Neural cell (in vitro differentiated cells): Measurements from ENCODE around the gene GLT1D1. TPM values are rescaled to one million over a fixed set of nuclear protein-coding genes. Genes with fewer than 3 reads are reported as not detected.

Experiments used
- H2AFZ ChIP-seq: fragments of 200-600, 300-800 bp; sonication (generic), shearing (Covaris generic); 2 replicates; pipeline ENCODE4 v1.6.0; 2014; ENCODE audit warnings: low read depth, mild to moderate bottlenecking, antibody characterized with exemption, low read length, moderate library complexity
- H3F3A ChIP-seq: fragments of 200-600 bp; shearing (Covaris generic); 2 replicates; pipeline ENCODE4 v1.6.1; 2016; ENCODE audit warnings: mild to moderate bottlenecking, moderate library complexity, mixed read lengths, antibody characterized with exemption, low read length; ENCODE audit not compliant: insufficient read depth, poor library complexity, severe bottlenecking
- H3K27ac ChIP-seq: fragments of 200-600, 300-800 bp; sonication (generic), shearing (Covaris generic); 2 replicates; pipeline ENCODE4 v1.5.1; 2014; ENCODE audit warnings: mild to moderate bottlenecking, low read length, moderate library complexity
- H3K27me3 ChIP-seq: fragments of 300-800, 200-600 bp; sonication (generic), shearing (Covaris generic); 2 replicates; pipeline ENCODE4 v1.6.0; 2014; ENCODE audit warnings: mild to moderate bottlenecking, low read depth, low read length, moderate library complexity; ENCODE audit not compliant: insufficient read depth
- H3K36me3 ChIP-seq: fragments of 300-800, 200-600 bp; sonication (generic), shearing (Covaris generic); 2 replicates; pipeline ENCODE4 v1.5.1; 2014; ENCODE audit warnings: mild to moderate bottlenecking, antibody characterized with exemption, low read length, moderate library complexity; ENCODE audit not compliant: insufficient read depth
- H3K4me2 ChIP-seq: fragments of 300-800, 200-600 bp; sonication (generic), shearing (Covaris generic); 2 replicates; pipeline ENCODE4 v1.6.0; 2014; ENCODE audit warnings: mild to moderate bottlenecking, low read length
- H3K4me3 ChIP-seq: fragments of 300-800, 200-600 bp; sonication (generic), shearing (Covaris generic); 2 replicates; pipeline ENCODE4 v1.5.1; 2014; ENCODE audit warnings: mild to moderate bottlenecking, low read length, moderate library complexity
- H3K79me2 ChIP-seq: fragments of 200-600 bp; shearing (Covaris generic); replicated peaks from 2 replicates; pipeline ENCODE4 v1.6.0; 2014; ENCODE audit warnings: mild to moderate bottlenecking, low read length, moderate library complexity; ENCODE audit not compliant: insufficient read depth
- H3K9ac ChIP-seq: fragments of 300-800, 200-600 bp; sonication (generic), shearing (Covaris generic); 2 replicates; pipeline ENCODE4 v1.6.1; 2016; ENCODE audit warnings: mild to moderate bottlenecking, low read length, mixed read lengths
- H3K9me2 ChIP-seq: fragments of 200-600 bp; shearing (Covaris generic); 2 replicates; pipeline ENCODE4 v1.6.1; 2016; ENCODE audit warnings: mild to moderate bottlenecking, low read length, mixed read lengths; ENCODE audit not compliant: insufficient read depth
- H3K9me3 ChIP-seq: fragments of 200-600, 300-800 bp; sonication (generic), shearing (Covaris generic); 2 replicates; pipeline ENCODE4 v1.6.1; 2016; ENCODE audit warnings: mild to moderate bottlenecking, mixed run types, low read length, moderate library complexity, mixed read lengths
- H4K20me1 ChIP-seq: fragments of 200-600 bp; shearing (Covaris generic); 2 replicates; pipeline ENCODE4 v1.6.1; 2016; ENCODE audit warnings: mild to moderate bottlenecking, mixed run types; ENCODE audit not compliant: insufficient read depth
- CTCF ChIP-seq: fragments of 450-650 bp; IDR thresholded peaks from 2 replicates; pipeline ENCODE4 v1.5.1; 2014; ENCODE audit warnings: antibody characterized with exemption, mild to moderate bottlenecking, moderate library complexity; ENCODE audit not compliant: poor library complexity, severe bottlenecking
- EP300 ChIP-seq: fragments of 450-650 bp; conservative IDR thresholded peaks from 2 replicates; pipeline ENCODE4 v1.6.1; 2014; ENCODE audit warnings: antibody characterized with exemption, mild to moderate bottlenecking, moderate library complexity; ENCODE audit not compliant: poor library complexity, severe bottlenecking
- EZH2 ChIP-seq: fragments of 200-600, 300-800 bp; shearing (Covaris generic), sonication (generic); IDR thresholded peaks from 2 replicates; pipeline ENCODE4 v1.6.1; 2014; ENCODE audit warnings: antibody characterized with exemption, low read length, borderline replicate concordance, mild to moderate bottlenecking; ENCODE audit not compliant: insufficient read depth, poor library complexity, severe bottlenecking
- MXI1 ChIP-seq: fragments of 450-650 bp; conservative IDR thresholded peaks from 2 replicates; pipeline ENCODE4 v1.6.1; 2014; ENCODE audit warnings: antibody characterized with exemption, mild to moderate bottlenecking; ENCODE audit not compliant: poor library complexity, severe bottlenecking
- POLR2AphosphoS5 ChIP-seq: IDR thresholded peaks from 2 replicates; pipeline ENCODE4 v1.6.1; 2012
- RAD21 ChIP-seq: fragments of 450-650 bp; conservative IDR thresholded peaks from 2 replicates; pipeline ENCODE4 v1.6.1; 2014; ENCODE audit warnings: antibody characterized with exemption, mild to moderate bottlenecking, moderate library complexity
- SMC3 ChIP-seq: fragments of 450-650 bp; conservative IDR thresholded peaks from 2 replicates; pipeline ENCODE4 v1.6.1; 2014; ENCODE audit warnings: antibody characterized with exemption, mild to moderate bottlenecking, moderate library complexity; ENCODE audit not compliant: poor library complexity
- TAF1 ChIP-seq: IDR thresholded peaks from 2 replicates; pipeline ENCODE4 v1.6.1; 2012; ENCODE audit warnings: low read depth
- polyA plus RNA-seq: library from polyadenylated mRNA; depleted of rRNA; stranded (reverse); fragments of >200 nt; gene quantifications from 2 replicates; pipeline ENCODE4 v1.2.3, GENCODE V29; 2014
- TF ChIP-seq, protein P1 (sequence below): IDR thresholded peaks from 2 replicates; pipeline ENCODE4 v1.6.1; 2012; ENCODE audit warnings: borderline replicate concordance

GLT1D1 gene
- polyA plus RNA-seq, 1 donor from 2014 or later, result 3.9 TPM

DNA sequence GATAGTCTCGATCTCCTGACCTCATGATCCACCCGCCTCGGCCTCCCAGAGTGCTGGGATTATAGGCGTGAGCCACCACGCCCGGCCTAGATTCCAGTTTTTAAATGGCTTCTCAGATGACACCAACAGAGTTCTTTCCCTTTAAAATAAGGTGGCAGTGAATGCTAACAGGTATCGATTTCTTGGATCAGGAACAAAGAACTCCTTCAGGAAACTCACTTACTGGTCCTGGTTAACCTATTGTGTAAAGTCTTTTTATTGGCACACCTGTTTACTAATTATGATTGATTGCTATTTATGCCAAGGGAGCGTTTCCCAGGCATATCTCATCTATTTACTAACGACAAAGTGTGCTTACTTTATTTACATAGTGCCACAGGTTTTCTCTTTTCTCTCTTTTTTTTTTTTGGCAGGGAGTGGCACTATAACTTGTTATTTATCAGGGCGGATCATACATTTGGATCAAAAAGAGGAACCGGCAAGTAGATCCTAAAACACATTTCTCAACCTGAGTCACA is 89.7 kb downstream of the GLT1D1 start:
- no peak overlapping the region for H3K27ac ChIP-seq
- no peaks in the 10 kb centered on the region for H3K27me3 ChIP-seq

DNA sequence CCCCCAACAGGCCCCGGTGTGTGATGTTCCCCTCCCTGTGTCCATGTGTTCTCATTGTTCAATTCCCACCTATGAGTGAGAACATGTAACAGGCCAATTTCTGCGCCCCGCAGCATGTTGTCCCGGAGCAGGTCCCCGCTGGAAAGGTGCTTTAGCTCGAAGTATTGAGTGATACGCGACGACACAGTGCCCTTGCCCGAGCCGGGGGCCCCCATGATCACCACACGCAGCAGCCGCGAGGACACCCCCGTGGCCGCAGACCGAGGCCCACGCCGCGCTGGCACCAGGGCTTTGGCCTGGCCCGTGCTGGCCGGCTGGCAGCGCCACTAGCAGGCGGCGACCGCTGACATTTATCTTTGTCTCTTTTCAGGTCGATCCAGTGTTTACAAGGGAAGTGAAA is 91.7 kb downstream of the GLT1D1 start:
- Histone ChIP-seq H3K27ac (no peak overlapping the region), H3K4me3 (no peak overlapping the region), H3F3A (no peaks in the 10 kb centered on the region), H3K27me3 (no peaks in the 10 kb centered on the region), H2AFZ (no peak overlapping the region), H3K9ac (no peak overlapping the region), H4K20me1 (no peaks in the 10 kb centered on the region), H3K4me2 (no peak overlapping the region), H3K9me2 (no peaks in the 10 kb centered on the region), H3K9me3 (no peaks in the 10 kb centered on the region), H3K36me3 (no peaks in the 10 kb centered on the region), H3K79me2 (no peaks in the 10 kb centered on the region)
- no peak for TF ChIP-seq MXI1
- TF ChIP-seq CTCF, result no peak
- TF ChIP-seq EZH2, result no peak
- no peak for TF ChIP-seq TAF1
- no peak for TF ChIP-seq POLR2AphosphoS5
- TF ChIP-seq RAD21, result no peak
- no peak for TF ChIP-seq EP300

More for the DNA sequence above, 89.7 kb downstream of the GLT1D1 start:
- no peaks in the 10 kb centered on the region for H3F3A ChIP-seq
- H3K4me3 ChIP-seq, result no peak overlapping the region
- no peaks in the 10 kb centered on the region for H3K9me2 ChIP-seq
- no peaks in the 10 kb centered on the region for H3K79me2 ChIP-seq
- H3K9ac ChIP-seq, result no peak overlapping the region
- H2AFZ ChIP-seq, result no peak overlapping the region
- no peaks in the 10 kb centered on the region for H3K36me3 ChIP-seq
- no peaks in the 10 kb centered on the region for H3K9me3 ChIP-seq
- TF ChIP-seq RAD21, result no peak
- TF ChIP-seq TAF1, result no peak
- no peak for TF ChIP-seq EP300
- TF ChIP-seq, protein P1, sequence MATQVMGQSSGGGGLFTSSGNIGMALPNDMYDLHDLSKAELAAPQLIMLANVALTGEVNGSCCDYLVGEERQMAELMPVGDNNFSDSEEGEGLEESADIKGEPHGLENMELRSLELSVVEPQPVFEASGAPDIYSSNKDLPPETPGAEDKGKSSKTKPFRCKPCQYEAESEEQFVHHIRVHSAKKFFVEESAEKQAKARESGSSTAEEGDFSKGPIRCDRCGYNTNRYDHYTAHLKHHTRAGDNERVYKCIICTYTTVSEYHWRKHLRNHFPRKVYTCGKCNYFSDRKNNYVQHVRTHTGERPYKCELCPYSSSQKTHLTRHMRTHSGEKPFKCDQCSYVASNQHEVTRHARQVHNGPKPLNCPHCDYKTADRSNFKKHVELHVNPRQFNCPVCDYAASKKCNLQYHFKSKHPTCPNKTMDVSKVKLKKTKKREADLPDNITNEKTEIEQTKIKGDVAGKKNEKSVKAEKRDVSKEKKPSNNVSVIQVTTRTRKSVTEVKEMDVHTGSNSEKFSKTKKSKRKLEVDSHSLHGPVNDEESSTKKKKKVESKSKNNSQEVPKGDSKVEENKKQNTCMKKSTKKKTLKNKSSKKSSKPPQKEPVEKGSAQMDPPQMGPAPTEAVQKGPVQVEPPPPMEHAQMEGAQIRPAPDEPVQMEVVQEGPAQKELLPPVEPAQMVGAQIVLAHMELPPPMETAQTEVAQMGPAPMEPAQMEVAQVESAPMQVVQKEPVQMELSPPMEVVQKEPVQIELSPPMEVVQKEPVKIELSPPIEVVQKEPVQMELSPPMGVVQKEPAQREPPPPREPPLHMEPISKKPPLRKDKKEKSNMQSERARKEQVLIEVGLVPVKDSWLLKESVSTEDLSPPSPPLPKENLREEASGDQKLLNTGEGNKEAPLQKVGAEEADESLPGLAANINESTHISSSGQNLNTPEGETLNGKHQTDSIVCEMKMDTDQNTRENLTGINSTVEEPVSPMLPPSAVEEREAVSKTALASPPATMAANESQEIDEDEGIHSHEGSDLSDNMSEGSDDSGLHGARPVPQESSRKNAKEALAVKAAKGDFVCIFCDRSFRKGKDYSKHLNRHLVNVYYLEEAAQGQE, result no peak
- no peak for TF ChIP-seq SMC3
- no peak for TF ChIP-seq EZH2
- no peak for TF ChIP-seq MXI1
- TF ChIP-seq CTCF, result no peak
- TF ChIP-seq POLR2AphosphoS5, result no peak
- no peak overlapping the region for H3K4me2 ChIP-seq
- no peaks in the 10 kb centered on the region for H4K20me1 ChIP-seq
